Naive thymus-derived CD4-positive, alpha-beta T cell (primary cell): ENCODE measurements around the gene OPA1. TPM values are rescaled to one million over a fixed set of nuclear protein-coding genes. Genes with fewer than 3 reads are reported as not detected.

Experiments
- ATAC-seq: fragments of 150-1000 bp; cut with Tn5 transposase; 2 replicates; pipeline ENCODE4 v1.10.0; 2021; ENCODE audit warnings: mild to moderate bottlenecking, moderate library complexity
- CTCF ChIA-PET: fragments of 350-600 bp; sonication (Branson Sonifier 250); formaldehyde crosslinking; loops from one replicate; lab custom pipeline; 2021; ENCODE audit warnings: antibody characterized with exemption; lab: Charles Lee
- POLR2A ChIA-PET: fragments of 350-600 bp; sonication (Branson Sonifier 250); formaldehyde crosslinking; loops from one replicate; lab custom pipeline; 2021; ENCODE audit warnings: antibody characterized with exemption, inconsistent platforms; lab: Charles Lee
- DNase-seq, 9 donors: peaks; one replicate each; pipeline versions ENCODE4 v3.0.0 to v3.0.0-alpha.2; 2020 to 2022; ENCODE audit warnings: mixed read lengths in 1 of 9
- H3K27ac ChIP-seq: one replicate; pipeline ENCODE4 v1.7.0; 2013; ENCODE audit warnings: mild to moderate bottlenecking, low read depth, low read length, moderate library complexity
- H3K27me3 ChIP-seq, 2 donors: one replicate each; pipeline ENCODE4 v1.7.0; 2013; ENCODE audit warnings: low read length in 2 of 2, mild to moderate bottlenecking in 2 of 2, moderate library complexity in 2 of 2; ENCODE audit not compliant: control insufficient read depth in 2 of 2, insufficient read depth in 2 of 2
- H3K36me3 ChIP-seq, 3 experiments: 1 replicate in 2 of 3; 2 replicates in 1 of 3; pipeline ENCODE4 v1.7.0; 2013; ENCODE audit warnings: low read length in 3 of 3, mild to moderate bottlenecking in 3 of 3, moderate library complexity in 1 of 3; ENCODE audit not compliant: insufficient read depth in 3 of 3, control insufficient read depth in 2 of 3
- H3K4me1 ChIP-seq, 2 donors: one replicate each; pipeline ENCODE4 v1.7.0; 2013; ENCODE audit warnings: low read length in 2 of 2, mild to moderate bottlenecking in 2 of 2, moderate library complexity in 1 of 2; ENCODE audit not compliant: control insufficient read depth in 2 of 2, insufficient read depth in 2 of 2
- H3K4me3 ChIP-seq: 2 replicates; pipeline ENCODE4 v1.7.0; 2013; ENCODE audit warnings: mild to moderate bottlenecking, low read length
- H3K9me3 ChIP-seq, 3 experiments: 1 replicate in 2 of 3; 2 replicates in 1 of 3; pipeline ENCODE4 v1.7.0; 2013; ENCODE audit warnings: low read length in 3 of 3; ENCODE audit not compliant: control insufficient read depth in 2 of 3
- H3K27ac Mint-ChIP-seq, 9 donors: one replicate each; pipeline ENCODE4 v1.8.0; 2020 to 2022; ENCODE audit warnings: mixed read lengths in 9 of 9, mild to moderate bottlenecking in 8 of 9, moderate library complexity in 5 of 9, inconsistent platforms in 2 of 9
- H3K27me3 Mint-ChIP-seq, 5 donors: one replicate each; pipeline ENCODE4 v1.8.0; 2021 to 2022; ENCODE audit warnings: mixed read lengths in 5 of 5, mild to moderate bottlenecking in 1 of 5
- H3K36me3 Mint-ChIP-seq, 5 donors: one replicate each; pipeline ENCODE4 v1.8.0; 2020 to 2022; ENCODE audit warnings: mixed read lengths in 5 of 5, mild to moderate bottlenecking in 3 of 5, inconsistent platforms in 1 of 5
- H3K4me1 Mint-ChIP-seq, 7 donors: one replicate each; pipeline ENCODE4 v1.8.0; 2020 to 2022; ENCODE audit warnings: mixed read lengths in 7 of 7, mild to moderate bottlenecking in 3 of 7, inconsistent platforms in 1 of 7
- H3K4me3 Mint-ChIP-seq, 10 donors: one replicate each; pipeline ENCODE4 v1.8.0; 2020 to 2022; ENCODE audit warnings: mild to moderate bottlenecking in 10 of 10, mixed read lengths in 10 of 10, moderate library complexity in 6 of 10, inconsistent platforms in 2 of 10
- H3K9me3 Mint-ChIP-seq, 11 donors: one replicate each; pipeline ENCODE4 v1.8.0; 2020 to 2022; ENCODE audit warnings: mixed read lengths in 11 of 11, mild to moderate bottlenecking in 4 of 11, inconsistent platforms in 1 of 11, moderate library complexity in 1 of 11
- intact Hi-C, 2 donors: fragments of 100-400 bp; cut with micrococcal nuclease; formaldehyde crosslinking; loops; one replicate each; pipeline ENCODE4 v1.15.1; 2023
- polyA plus RNA-seq, 2 donors: library from polyadenylated mRNA; unstranded; fragments of 300-500 nt; fragmentation: Illumina TruSeq; gene quantifications; one replicate each; pipeline ENCODE4 v1.2.3, GENCODE V29; 2021
- total RNA-seq, 6 experiments: library from RNA in 5 of 6; stranded (reverse) in 5 of 6; gene quantifications; 1 replicate in 5 of 6; 2 replicates in 1 of 6; pipeline ENCODE4 v1.2.3 and lab custom pipeline; 2021 to 2026

The OPA1 gene
- 10 to 100 TPM; 50.7 to 70.0 (median 59.4) TPM for total RNA-seq
- 10 to 100 TPM; 22.9 to 25.8 TPM for polyA plus RNA-seq
- 100 reads per million, percentile 84 among the genes with 10 or more reads in this experiment for total RNA-seq (lab: John Stamatoyannopoulos, UW)

- Mint-ChIP-seq H3K4me1 (peaks cover 40 to 69% (median 58%) of the 10 kb centered on the region in 7 donors), H3K27me3 (no peaks in the 10 kb centered on the region), H3K4me3 (peak within 1 kb of the TSS; percentile 93 to 98 (median 96)), H3K36me3 (peaks cover 8 to 14% (median 13%) of the 10 kb centered on the region in 5 donors), H3K27ac (peak within 1 kb of the TSS; percentile 92 to 98 (median 95)), H3K9me3 (no peaks in the 10 kb centered on the region)
- Histone ChIP-seq H3K27ac (peak within 1 kb of the TSS; percentile 82), H3K4me1 (peaks cover 18 to 20% of the 10 kb centered on the region in 2 donors), H3K27me3 (no peaks in the 10 kb centered on the region), H3K9me3 (no peaks in the 10 kb centered on the region), H3K36me3 (peaks cover 0 to 9% (median 0%) of the 10 kb centered on the region in 3 experiments), H3K4me3 (peak within 1 kb of the TSS; percentile 78)
- DNase-seq: peak; percentile 73 to 91 (median 80)
- POLR2A ChIA-PET: interaction anchor here (1.2 kb wide), 1 partner anchor 9 kb away, joined by 3 read pairs; no protein-coding TSS in a partner anchor
- CTCF ChIA-PET: no interaction called here
- intact Hi-C loops: loop anchor here (1.0 to 10.0 kb wide), 8 partner anchors 12 to 1079 kb away; partner anchors contain the start of genes HES1 (in 2 of the 2), MB21D2 (in 2 of the 2), ATP13A3 (in 1 of the 2) and LSG1 (in 1 of the 2)
- ATAC-seq: peak; percentile 96
Measured at GRCh38 chr3:193592841-193593667, at the start of gene OPA1. OPA1 (plus strand) TSS chr3:193593208; CDS start chr3:193593378, 170 bp downstream.

- intact Hi-C loops: no loop called here
- Histone ChIP-seq H3K27ac (no peak overlapping the region), H3K9me3 (no peaks in the 10 kb centered on the region), H3K4me1 (no peaks in the 10 kb centered on the region), H3K4me3 (no peak overlapping the region), H3K36me3 (no peaks in the 10 kb centered on the region), H3K27me3 (no peaks in the 10 kb centered on the region)
- Mint-ChIP-seq H3K9me3 (peaks cover 2 to 24% (median 11%) of the 10 kb centered on the region in 11 donors), H3K4me1 (no peaks in the 10 kb centered on the region), H3K36me3 (peaks cover 0 to 20% (median 6%) of the 10 kb centered on the region in 5 donors), H3K27me3 (peaks cover 0 to 7% (median 0%) of the 10 kb centered on the region in 5 donors), H3K27ac (no peak overlapping the region), H3K4me3 (no peak overlapping the region)
- POLR2A ChIA-PET: no interaction called here
- ATAC-seq: no peak
- CTCF ChIA-PET: no interaction called here
- DNase-seq: no peak
Measured at GRCh38 chr3:193544289-193544688, 48.7 kb upstream of the OPA1 start.

- no peaks in the 10 kb centered on the region for H3K27me3 ChIP-seq
- Mint-ChIP-seq H3K36me3 (peaks cover 0 to 21% (median 6%) of the 10 kb centered on the region in 5 donors), H3K4me3 (no peak overlapping the region), H3K27ac (no peak overlapping the region), H3K9me3 (peaks cover 2 to 24% (median 11%) of the 10 kb centered on the region in 11 donors), H3K4me1 (no peaks in the 10 kb centered on the region), H3K27me3 (peaks cover 0 to 7% (median 0%) of the 10 kb centered on the region in 5 donors)
- H3K36me3 ChIP-seq: no peaks in the 10 kb centered on the region
- no peak overlapping the region for H3K27ac ChIP-seq
- intact Hi-C loops: no loop called here
- no peaks in the 10 kb centered on the region for H3K4me1 ChIP-seq
- H3K9me3 ChIP-seq: no peaks in the 10 kb centered on the region
- ChIA-PET POLR2A (no interaction called here), CTCF (no interaction called here)
- H3K4me3 ChIP-seq: no peak overlapping the region
- DNase-seq: no peak
- no peak for ATAC-seq
Measured at GRCh38 chr3:193545304-193545703, 47.7 kb upstream of the OPA1 start.

GRCh38 chr3:193546129-193546528, 46.9 kb upstream of the OPA1 start:
- H3K9me3 ChIP-seq: no peaks in the 10 kb centered on the region
- intact Hi-C loops: no loop called here
- H3K27me3 Mint-ChIP-seq: peaks cover 0 to 7% (median 0%) of the 10 kb centered on the region in 5 donors
- H3K36me3 Mint-ChIP-seq: peaks cover 0 to 23% (median 6%) of the 10 kb centered on the region in 5 donors
- POLR2A ChIA-PET: no interaction called here
- ATAC-seq (no peak), DNase-seq (no peak)
- no peak overlapping the region for H3K27ac Mint-ChIP-seq
- no peaks in the 10 kb centered on the region for H3K4me1 Mint-ChIP-seq
- H3K9me3 Mint-ChIP-seq: peaks cover 2 to 24% (median 11%) of the 10 kb centered on the region in 11 donors
- no peaks in the 10 kb centered on the region for H3K36me3 ChIP-seq
- no peak overlapping the region for H3K4me3 ChIP-seq
- no peaks in the 10 kb centered on the region for H3K4me1 ChIP-seq
- CTCF ChIA-PET: no interaction called here
- H3K4me3 Mint-ChIP-seq: no peak overlapping the region
- H3K27me3 ChIP-seq: no peaks in the 10 kb centered on the region
- no peak overlapping the region for H3K27ac ChIP-seq

- H3K27ac ChIP-seq: no peak overlapping the region
- H3K36me3 ChIP-seq: no peaks in the 10 kb centered on the region
- no peak for DNase-seq
- H3K4me3 Mint-ChIP-seq: no peak overlapping the region
- peaks cover 2 to 24% (median 11%) of the 10 kb centered on the region in 11 donors for H3K9me3 Mint-ChIP-seq
- CTCF ChIA-PET: no interaction called here
- H3K4me3 ChIP-seq: no peak overlapping the region
- POLR2A ChIA-PET: no interaction called here
- H3K27me3 Mint-ChIP-seq: peaks cover 0 to 7% (median 0%) of the 10 kb centered on the region in 5 donors
- H3K36me3 Mint-ChIP-seq: peaks cover 0 to 23% (median 6%) of the 10 kb centered on the region in 5 donors
- no peaks in the 10 kb centered on the region for H3K4me1 Mint-ChIP-seq
- H3K27me3 ChIP-seq: no peaks in the 10 kb centered on the region
- no peak for ATAC-seq
- H3K4me1 ChIP-seq: no peaks in the 10 kb centered on the region
- H3K27ac Mint-ChIP-seq: no peak overlapping the region
- intact Hi-C loops: no loop called here
- no peaks in the 10 kb centered on the region for H3K9me3 ChIP-seq
Measured at GRCh38 chr3:193548406-193548805, 44.6 kb upstream of the OPA1 start.

GRCh38 chr3:193552923-193553322, 40.1 kb upstream of the OPA1 start:
- H3K27me3 ChIP-seq: no peaks in the 10 kb centered on the region
- no peak overlapping the region for H3K27ac Mint-ChIP-seq
- DNase-seq (no peak), ATAC-seq (no peak)
- H3K27ac ChIP-seq: no peak overlapping the region
- no peaks in the 10 kb centered on the region for H3K9me3 Mint-ChIP-seq
- peaks cover 0 to 14% (median 0%) of the 10 kb centered on the region in 5 donors for H3K36me3 Mint-ChIP-seq
- no peaks in the 10 kb centered on the region for H3K4me1 ChIP-seq
- H3K4me3 ChIP-seq: no peak overlapping the region
- intact Hi-C loops: no loop called here
- ChIA-PET POLR2A (no interaction called here), CTCF (no interaction called here)
- H3K4me1 Mint-ChIP-seq: no peaks in the 10 kb centered on the region
- peaks cover 0 to 9% (median 0%) of the 10 kb centered on the region in 5 donors for H3K27me3 Mint-ChIP-seq
- no peaks in the 10 kb centered on the region for H3K9me3 ChIP-seq
- no peaks in the 10 kb centered on the region for H3K36me3 ChIP-seq
- H3K4me3 Mint-ChIP-seq: no peak overlapping the region
